Lower leg skin (tissue), 4 donors: ENCODE measurements around the gene CNGA4. TPM values are rescaled to one million over a fixed set of nuclear protein-coding genes. Genes with fewer than 3 reads are reported as not detected.

Source experiments
- DNase-seq, 2 donors: peaks; one replicate each; pipeline ENCODE4 v3.0.0-alpha.2; 2019; ENCODE audit warnings: low spot score in 2 of 2
- H3K4me3 ChIP-seq: fragments of 200-600 bp; sonication (generic); 2 replicates; pipeline ENCODE4 v1.5.1; 2017; ENCODE audit warnings: mild to moderate bottlenecking, low read depth; ENCODE audit not compliant: poor library complexity, severe bottlenecking
- POLR2A ChIP-seq, 2 donors: fragments of 450-650 bp; IDR thresholded peaks; one replicate each; pipeline ENCODE4 v1.6.1; 2016 to 2017; ENCODE audit warnings: antibody characterized with exemption in 2 of 2, mild to moderate bottlenecking in 1 of 2, moderate library complexity in 1 of 2
- WGBS, 2 donors: methylation state at CpG; one replicate each; pipeline ENCODE4 v1.1.5; 2018; 5-methylcytosine and 5-hydroxymethylcytosine counted together
- intact Hi-C: fragments of 100-400 bp; cut with DNase I; formaldehyde crosslinking; loops from one replicate; pipeline ENCODE4 v1.15.0; 2023; ENCODE audit warnings: low total_unique reads
- total RNA-seq, 4 donors: library from RNA; depleted of rRNA; stranded (reverse); fragments of >200 nt; gene quantifications; one replicate each; pipeline ENCODE4 v1.1.0, GENCODE V29; 2016
- TF ChIP-seq, protein P1 (sequence below), 3 donors: fragments of 450-650 bp; IDR thresholded peaks; one replicate each; pipeline ENCODE4 v1.5.1; 2016; ENCODE audit warnings: antibody characterized with exemption in 3 of 3, mild to moderate bottlenecking in 3 of 3, moderate library complexity in 2 of 3

Gene CNGA4
- total RNA-seq, 4 donors from 2014 or later: not detected

DNA sequence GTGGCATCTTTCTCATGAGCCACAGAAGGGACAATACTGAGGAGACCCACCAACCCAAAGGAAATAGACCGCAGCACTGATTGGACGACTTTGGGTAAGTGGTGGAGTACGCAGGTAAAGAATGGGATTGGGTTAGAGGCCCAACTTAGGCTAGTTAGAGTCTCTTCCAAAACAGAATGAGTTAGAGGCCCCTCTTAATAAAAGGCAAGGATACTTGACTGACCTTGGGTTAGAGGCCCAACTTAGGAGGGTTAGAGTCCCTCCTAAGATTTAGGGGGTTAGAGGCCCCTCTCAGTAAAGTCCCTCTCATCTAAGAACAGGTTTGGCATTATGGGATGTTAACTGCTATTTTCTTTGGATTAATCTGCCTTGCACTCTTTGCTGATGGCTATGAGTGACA, 45.4 kb downstream of the CNGA4 start:
- intact Hi-C loops: no loop called here
- no peak overlapping the region for H3K4me3 ChIP-seq
- DNase-seq: no peak
- no peak for TF ChIP-seq POLR2A (IDR thresholded peaks at IDR 0.05)
- TF ChIP-seq, protein P1, sequence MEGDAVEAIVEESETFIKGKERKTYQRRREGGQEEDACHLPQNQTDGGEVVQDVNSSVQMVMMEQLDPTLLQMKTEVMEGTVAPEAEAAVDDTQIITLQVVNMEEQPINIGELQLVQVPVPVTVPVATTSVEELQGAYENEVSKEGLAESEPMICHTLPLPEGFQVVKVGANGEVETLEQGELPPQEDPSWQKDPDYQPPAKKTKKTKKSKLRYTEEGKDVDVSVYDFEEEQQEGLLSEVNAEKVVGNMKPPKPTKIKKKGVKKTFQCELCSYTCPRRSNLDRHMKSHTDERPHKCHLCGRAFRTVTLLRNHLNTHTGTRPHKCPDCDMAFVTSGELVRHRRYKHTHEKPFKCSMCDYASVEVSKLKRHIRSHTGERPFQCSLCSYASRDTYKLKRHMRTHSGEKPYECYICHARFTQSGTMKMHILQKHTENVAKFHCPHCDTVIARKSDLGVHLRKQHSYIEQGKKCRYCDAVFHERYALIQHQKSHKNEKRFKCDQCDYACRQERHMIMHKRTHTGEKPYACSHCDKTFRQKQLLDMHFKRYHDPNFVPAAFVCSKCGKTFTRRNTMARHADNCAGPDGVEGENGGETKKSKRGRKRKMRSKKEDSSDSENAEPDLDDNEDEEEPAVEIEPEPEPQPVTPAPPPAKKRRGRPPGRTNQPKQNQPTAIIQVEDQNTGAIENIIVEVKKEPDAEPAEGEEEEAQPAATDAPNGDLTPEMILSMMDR (IDR thresholded peaks at IDR 0.05): no peak
- 84 to 95% methylated on average over 3 of the region's 3 CpGs for WGBS, 2 donors

DNA sequence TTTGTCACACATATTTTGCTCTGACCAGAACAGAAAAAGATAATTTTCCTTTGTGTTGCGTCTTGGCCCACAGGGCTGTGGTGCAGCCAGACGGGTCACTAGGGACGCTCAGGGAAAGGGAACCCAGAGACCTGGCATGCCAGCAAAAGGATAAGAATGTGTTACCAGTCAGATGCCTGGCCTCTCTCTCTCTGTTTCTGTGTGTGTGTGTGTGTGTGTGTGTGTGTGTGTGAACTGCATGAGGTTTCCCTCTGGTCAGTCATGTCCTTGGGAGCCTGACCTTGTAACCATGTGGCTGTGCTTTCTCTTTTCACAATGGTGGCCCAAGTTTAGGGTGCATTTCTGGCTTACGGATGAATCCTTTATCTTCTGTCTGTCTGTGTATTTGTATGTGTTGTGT, 46.1 kb downstream of the CNGA4 start:
- intact Hi-C loops: no loop called here
- TF ChIP-seq, protein P1 (IDR thresholded peaks at IDR 0.05): no peak
- TF ChIP-seq POLR2A (IDR thresholded peaks at IDR 0.05): no peak
- no peak overlapping the region for H3K4me3 ChIP-seq
- no peak for DNase-seq
- 87 to 88% methylated on average over 4 of the region's 4 CpGs for WGBS, 2 donors

Other genes with a start within 250 kb of the CNGA4 start
- under 1 TPM in 2 of 4 donors, not detected in 2; 0.08 to 0.11 TPM for gene OR56A4, start 232.1 kb upstream of the CNGA4 start, total RNA-seq
- under 1 TPM in 3 of 4 donors, not detected in 1; 0.10 to 0.19 (median 0.12) TPM for gene OR56A1, start 208.3 kb upstream of the CNGA4 start, total RNA-seq
- gene OR56B4, start 131.4 kb upstream of the CNGA4 start, total RNA-seq: not detected
- gene OR52B2, start 68.8 kb upstream of the CNGA4 start, total RNA-seq: not detected
- gene OR52W1, start 39.9 kb upstream of the CNGA4 start, total RNA-seq: not detected
- gene C11orf42, start 33.5 kb upstream of the CNGA4 start, total RNA-seq: not detected
- gene FHIP1B, start 4.5 kb upstream of the CNGA4 start, total RNA-seq: 10 to 100 TPM; 47.0 to 97.9 (median 60.2) TPM
- under 1 TPM in 3 of 4 donors, not detected in 1; 0.13 to 0.71 (median 0.46) TPM for gene CCKBR, start 20.7 kb downstream of the CNGA4 start, total RNA-seq
- gene CAVIN3, start 81.4 kb downstream of the CNGA4 start, total RNA-seq: 10 to 100 TPM; 27.1 to 96.9 (median 48.9) TPM
- gene SMPD1, start 151.4 kb downstream of the CNGA4 start, total RNA-seq: 10 to 100 TPM; 49.2 to 91.6 (median 63.6) TPM
- gene APBB1, start 180.0 kb downstream of the CNGA4 start, total RNA-seq: 10 to 100 TPM; 19.7 to 23.4 (median 20.2) TPM
- gene HPX, start 201.9 kb downstream of the CNGA4 start, total RNA-seq: 1 to 10 TPM in 3 of 4 donors, under 1 TPM in 1; 0.42 to 1.2 (median 1.1) TPM
- gene TRIM3, start 234.9 kb downstream of the CNGA4 start, total RNA-seq: 10 to 100 TPM; 19.2 to 24.1 (median 22.4) TPM
- 10 to 100 TPM; 56.6 to 77.5 (median 63.9) TPM for gene ARFIP2, start 242.2 kb downstream of the CNGA4 start, total RNA-seq
- 10 to 100 TPM; 20.1 to 28.0 (median 21.9) TPM for gene TIMM10B, start 242.4 kb downstream of the CNGA4 start, total RNA-seq